Thyroid gland (tissue), 4 donors: ENCODE measurements around the gene RPLP2.

Experiments used
- POLR2A ChIP-seq, 2 donors: fragments of 450-650 bp; IDR thresholded peaks; one replicate each; pipeline ENCODE4 v1.6.1; 2017; ENCODE audit warnings: antibody characterized with exemption in 2 of 2, mild to moderate bottlenecking in 2 of 2, moderate library complexity in 1 of 2
- TF ChIP-seq, protein P1 (sequence below), 6 experiments: fragments of 200-600 bp in 3 of 6; fragments of 450-650 bp in 3 of 6; sonication (generic) in 3 of 6; IDR thresholded peaks; one replicate each; pipeline ENCODE4 v1.5.1; 2016 to 2019; ENCODE audit warnings: antibody characterized with exemption in 6 of 6, mild to moderate bottlenecking in 2 of 6, inconsistent platforms in 1 of 6, moderate library complexity in 1 of 6

DNA sequence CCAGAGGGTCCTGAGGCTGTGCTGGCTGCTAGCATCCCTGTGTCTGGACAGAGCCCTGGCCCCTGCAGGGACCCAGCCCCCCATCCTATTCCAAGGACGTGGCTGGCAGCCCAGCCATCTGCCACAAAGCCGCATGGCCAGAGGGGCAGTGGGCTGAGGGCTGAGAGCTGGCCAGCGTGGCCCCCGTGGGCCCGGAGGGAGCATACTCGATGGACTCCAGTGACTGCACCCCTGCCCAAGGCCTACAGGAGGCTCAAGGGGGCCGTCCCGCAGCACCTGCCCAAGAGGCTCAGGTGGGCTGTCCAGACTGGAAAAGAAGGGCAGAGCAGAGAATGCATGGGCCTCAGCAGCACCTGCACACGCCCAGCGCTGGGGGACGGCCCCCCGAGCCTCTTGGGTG, 46.0 kb downstream of the RPLP2 start:
- TF ChIP-seq, protein P1, sequence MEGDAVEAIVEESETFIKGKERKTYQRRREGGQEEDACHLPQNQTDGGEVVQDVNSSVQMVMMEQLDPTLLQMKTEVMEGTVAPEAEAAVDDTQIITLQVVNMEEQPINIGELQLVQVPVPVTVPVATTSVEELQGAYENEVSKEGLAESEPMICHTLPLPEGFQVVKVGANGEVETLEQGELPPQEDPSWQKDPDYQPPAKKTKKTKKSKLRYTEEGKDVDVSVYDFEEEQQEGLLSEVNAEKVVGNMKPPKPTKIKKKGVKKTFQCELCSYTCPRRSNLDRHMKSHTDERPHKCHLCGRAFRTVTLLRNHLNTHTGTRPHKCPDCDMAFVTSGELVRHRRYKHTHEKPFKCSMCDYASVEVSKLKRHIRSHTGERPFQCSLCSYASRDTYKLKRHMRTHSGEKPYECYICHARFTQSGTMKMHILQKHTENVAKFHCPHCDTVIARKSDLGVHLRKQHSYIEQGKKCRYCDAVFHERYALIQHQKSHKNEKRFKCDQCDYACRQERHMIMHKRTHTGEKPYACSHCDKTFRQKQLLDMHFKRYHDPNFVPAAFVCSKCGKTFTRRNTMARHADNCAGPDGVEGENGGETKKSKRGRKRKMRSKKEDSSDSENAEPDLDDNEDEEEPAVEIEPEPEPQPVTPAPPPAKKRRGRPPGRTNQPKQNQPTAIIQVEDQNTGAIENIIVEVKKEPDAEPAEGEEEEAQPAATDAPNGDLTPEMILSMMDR (IDR thresholded peaks at IDR 0.05) = no peak
- TF ChIP-seq POLR2A (IDR thresholded peaks at IDR 0.05) = no peak
